ENCODE data around the gene CELF2. TPM values are rescaled to one million over a fixed set of nuclear protein-coding genes. Genes with fewer than 3 reads are reported as not detected.

Gene CELF2
- total RNA-seq, 2 donors from 2014 or later, result 70.6 to 80.6 TPM

GRCh38 chr10:11018855-11019631, 1.4 kb downstream of the CELF2 start:
- DNase-seq (ENCODE audit: low spot score), result no peak
- intact Hi-C loops (cut with DNase I), result no loop called here

GRCh38 chr10:11019724-11020547, 2.3 kb downstream of the CELF2 start:
- DNase-seq (ENCODE audit: low spot score), result no peak
- intact Hi-C loops (cut with DNase I), result no loop called here

GRCh38 chr10:11020548-11020942, 2.9 kb downstream of the CELF2 start:
- no peak for DNase-seq (ENCODE audit: low spot score)
- intact Hi-C loops (cut with DNase I), result no loop called here

GRCh38 chr10:11022213-11022612, 4.5 kb downstream of the CELF2 start:
- intact Hi-C loops (cut with DNase I), result no loop called here
- no peak for DNase-seq (ENCODE audit: low spot score)

- no peak for DNase-seq (ENCODE audit: low spot score)
- intact Hi-C loops (cut with DNase I), result no loop called here
Observed at GRCh38 chr10:11023009-11023953, 5.6 kb downstream of the CELF2 start.

DNA sequence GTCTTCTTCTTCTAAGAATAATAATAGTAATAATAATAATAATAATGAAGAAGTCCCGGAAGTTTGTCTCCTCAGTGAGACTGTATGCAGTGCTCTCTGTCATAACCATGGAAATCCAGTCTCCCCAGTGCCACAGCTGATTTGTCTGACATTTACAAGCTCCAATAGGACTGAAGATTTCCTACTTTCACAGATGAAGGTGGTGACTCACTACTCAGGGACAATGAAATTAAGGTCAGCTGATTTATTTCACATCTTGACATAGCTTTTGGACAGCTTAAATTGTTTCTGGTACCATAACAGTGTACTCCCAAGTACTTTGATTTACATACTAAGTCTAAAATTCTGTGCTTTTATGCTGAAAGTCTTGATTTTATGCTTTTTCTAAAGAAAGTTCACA, 6.9 kb downstream of the CELF2 start:
- intact Hi-C loops (cut with DNase I), result no loop called here
- no peak for DNase-seq (ENCODE audit: low spot score)

DNA sequence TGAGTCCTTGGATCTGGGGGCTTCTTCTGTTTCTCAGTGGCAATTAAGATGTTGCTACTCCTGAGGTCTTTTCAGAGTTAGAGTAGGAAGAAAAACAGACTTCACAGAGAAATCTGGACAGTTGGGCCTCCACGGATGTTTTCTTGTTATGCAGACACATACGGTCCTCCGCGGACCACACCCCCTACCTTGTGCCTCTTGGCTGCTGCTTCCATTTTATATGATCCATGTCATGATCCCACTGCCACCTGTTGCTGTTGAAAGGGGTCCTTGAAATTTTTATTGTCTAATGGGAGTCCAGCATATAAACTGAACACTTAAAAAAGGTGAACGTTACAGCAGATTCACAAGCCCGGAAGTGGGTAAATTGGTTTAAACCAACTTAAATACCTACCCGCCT, 8.3 kb downstream of the CELF2 start:
- no peak for DNase-seq (ENCODE audit: low spot score)
- intact Hi-C loops (cut with DNase I), result no loop called here

- no peak for DNase-seq (ENCODE audit: low spot score)
- intact Hi-C loops (cut with DNase I), result no loop called here
Observed at GRCh38 chr10:11026773-11027172, 9.1 kb downstream of the CELF2 start.

DNA sequence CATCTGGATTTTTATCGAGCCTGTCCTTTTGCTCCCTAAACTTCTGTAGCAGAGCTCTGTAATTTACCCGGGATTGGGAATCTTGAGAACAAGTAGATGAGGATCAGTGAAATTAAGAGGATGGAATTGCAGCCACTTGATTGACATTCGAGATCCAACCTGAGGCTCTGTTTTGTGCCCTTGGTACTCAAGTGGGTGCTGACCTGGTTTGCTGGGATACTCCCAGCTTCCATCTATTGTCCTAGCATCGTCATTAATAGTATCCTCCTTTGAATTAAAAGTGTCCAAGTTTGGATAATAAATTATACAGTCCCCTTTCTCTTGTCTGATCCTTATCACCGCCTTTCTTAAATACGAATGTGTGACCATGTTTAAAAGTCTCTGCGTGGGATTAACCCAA, 17.1 kb downstream of the CELF2 start:
- intact Hi-C loops (cut with DNase I), result no loop called here
- DNase-seq (ENCODE audit: low spot score), result no peak

- intact Hi-C loops (cut with DNase I), result no loop called here
- DNase-seq (ENCODE audit: low spot score), result no peak
Observed at GRCh38 chr10:11035301-11035991, 17.8 kb downstream of the CELF2 start.

DNA sequence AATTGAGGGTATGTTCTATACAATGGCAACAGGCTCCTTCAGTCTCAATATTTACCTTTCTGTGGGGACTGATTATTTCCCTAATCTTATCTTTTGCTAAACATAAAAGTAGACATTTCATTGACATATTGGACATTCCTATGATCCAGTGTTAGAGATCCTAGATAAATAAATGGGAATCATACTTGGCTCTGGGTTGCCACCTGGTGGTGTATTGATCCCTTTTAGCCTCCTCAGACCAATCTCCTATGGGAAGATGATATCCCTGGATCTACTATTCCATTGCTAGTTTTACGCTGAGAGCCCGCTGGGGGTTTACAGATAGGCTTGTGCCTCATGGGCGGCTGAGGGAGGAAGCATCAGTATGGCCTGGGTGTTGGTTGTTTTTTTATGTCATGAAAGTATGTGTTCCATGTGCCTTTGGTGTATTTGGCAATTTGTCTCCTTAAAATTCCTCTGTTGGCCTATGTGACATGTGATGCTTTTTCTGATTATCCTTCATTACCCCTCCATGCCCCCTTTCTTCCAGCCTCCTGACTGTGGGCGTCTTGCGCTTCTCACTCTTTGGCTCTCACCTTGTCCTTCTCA, 18.8 kb downstream of the CELF2 start:
- no peak for DNase-seq (ENCODE audit: low spot score)
- intact Hi-C loops (cut with DNase I), result no loop called here

DNA sequence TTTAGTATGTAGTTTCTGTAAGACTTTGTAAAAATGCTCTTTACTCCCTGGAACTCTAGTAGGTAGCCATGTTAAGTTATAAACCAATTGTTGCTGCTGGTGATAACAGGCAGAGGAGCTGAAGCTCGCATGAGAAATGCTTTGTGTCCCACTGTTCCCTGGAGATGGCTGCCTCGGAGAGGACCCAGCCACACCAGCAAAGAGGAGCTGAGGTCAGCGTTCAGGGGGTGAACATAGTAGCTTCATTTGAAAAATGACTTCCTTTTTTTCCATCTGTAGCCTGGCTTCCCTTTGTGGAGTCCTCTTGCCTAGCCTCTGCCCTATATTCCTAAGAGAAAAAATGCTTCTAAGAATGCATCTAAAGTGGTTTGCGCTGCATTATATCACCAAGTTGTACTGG, 20.3 kb downstream of the CELF2 start:
- no peak for DNase-seq (ENCODE audit: low spot score)
- intact Hi-C loops (cut with DNase I), result no loop called here

GRCh38 chr10:11042357-11042756, 24.7 kb downstream of the CELF2 start:
- DNase-seq (ENCODE audit: low spot score), result no peak
- intact Hi-C loops (cut with DNase I), result no loop called here

DNA sequence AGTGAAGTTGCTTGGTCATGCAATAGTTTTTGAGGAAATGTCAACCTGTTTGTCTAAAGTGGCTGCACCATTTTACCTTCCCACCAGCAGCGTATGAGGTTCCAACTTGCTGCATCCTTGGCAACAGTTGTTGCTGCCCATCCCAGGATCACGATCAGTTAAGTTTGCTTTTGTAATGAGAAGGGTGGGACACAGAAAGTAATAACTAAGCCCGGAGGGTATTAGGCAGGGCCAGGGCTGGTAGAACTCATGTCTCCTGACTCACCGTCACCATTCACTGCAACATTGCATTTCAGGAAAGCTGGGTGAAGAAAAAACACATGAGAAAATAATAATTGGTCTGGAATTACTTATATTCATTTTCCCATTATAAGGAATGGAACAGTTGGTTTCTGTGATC, 25.4 kb downstream of the CELF2 start:
- intact Hi-C loops (cut with DNase I), result no loop called here
- no peak for DNase-seq (ENCODE audit: low spot score)

- DNase-seq (ENCODE audit: low spot score), result no peak
- intact Hi-C loops (cut with DNase I), result no loop called here
Observed at GRCh38 chr10:11043446-11044127, 25.9 kb downstream of the CELF2 start.

GRCh38 chr10:11045487-11045886, 27.8 kb downstream of the CELF2 start:
- no peak for DNase-seq (ENCODE audit: low spot score)
- intact Hi-C loops (cut with DNase I), result no loop called here

- intact Hi-C loops (cut with DNase I), result no loop called here
- no peak for DNase-seq (ENCODE audit: low spot score)
Observed at GRCh38 chr10:11045995-11046775, 28.5 kb downstream of the CELF2 start.

GRCh38 chr10:11046776-11047160, 29.1 kb downstream of the CELF2 start:
- no peak for DNase-seq (ENCODE audit: low spot score)
- intact Hi-C loops (cut with DNase I), result no loop called here

Data from posterior vena cava (tissue), 2 donors.